ENCODE results near the gene FRYL.
"Not testable (repeated sequence)": the region's sequence is repeated elsewhere in the genome, so short reads cannot be mapped to it uniquely, and the experiment has no call there.

DNA sequence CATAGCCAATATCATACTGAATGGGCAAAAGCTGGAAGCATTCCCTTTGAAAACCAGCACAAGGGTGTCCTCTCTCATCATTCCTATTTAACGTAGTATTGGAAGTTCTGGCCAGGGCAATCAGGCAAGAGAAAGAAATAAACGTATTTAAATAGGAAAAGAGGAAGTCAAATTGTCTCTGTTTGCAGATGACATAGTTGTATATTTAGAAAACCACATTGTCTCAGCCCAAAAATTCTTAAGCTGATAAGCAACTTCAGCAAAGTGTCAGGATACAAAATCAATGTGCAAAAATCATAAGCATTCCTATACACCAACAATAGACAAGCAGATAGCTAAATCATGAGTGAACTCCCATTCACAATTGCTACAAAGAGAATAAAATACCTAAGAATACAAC is 41.4 kb upstream of the FRYL start:
- TF ChIP-seq POLR2A (IDR thresholded peaks at IDR 0.05; ENCODE audit: low read depth, low read length); POLR2AphosphoS5 (IDR thresholded peaks at IDR 0.05; ENCODE audit: low read depth, low read length); TAF1 (IDR thresholded peaks at IDR 0.05; ENCODE audit: borderline replicate concordance, low read depth, low read length): not testable (repeated sequence)
